ES-I3 (cell line): Measurements from ENCODE around the gene PITPNC1.
"Not testable (repeated sequence)": the region's sequence is repeated elsewhere in the genome, so short reads cannot be mapped to it uniquely, and the experiment has no call there.

Source experiments
- H3K36me3 ChIP-seq: 2 replicates; pipeline ENCODE4 v1.6.1; 2013; ENCODE audit warnings: mild to moderate bottlenecking, low read length, control low read depth, moderate library complexity; ENCODE audit not compliant: insufficient read depth
- H3K4me1 ChIP-seq: 2 replicates; pipeline ENCODE4 v1.6.1; 2013; ENCODE audit warnings: mild to moderate bottlenecking, control low read depth, low read length; ENCODE audit not compliant: insufficient read depth
- H3K9ac ChIP-seq: 2 replicates; pipeline ENCODE4 v1.6.1; 2013; ENCODE audit warnings: low read depth, mild to moderate bottlenecking, low read length, moderate library complexity
- H3K9me3 ChIP-seq: 2 replicates; pipeline ENCODE4 v1.6.1; 2013; ENCODE audit warnings: mild to moderate bottlenecking, low read length, moderate library complexity; ENCODE audit not compliant: control insufficient read depth, insufficient read depth

The PITPNC1 gene

GRCh38 chr17:67479148-67479547 lies 102.1 kb downstream of the PITPNC1 start:
- no peaks in the 10 kb centered on the region for H3K36me3 ChIP-seq
- no peak overlapping the region for H3K9ac ChIP-seq
- H3K9me3 ChIP-seq = no peaks in the 10 kb centered on the region
- peaks cover 15% of the 10 kb centered on the region for H3K4me1 ChIP-seq

GRCh38 chr17:67480959-67481358 lies 103.9 kb downstream of the PITPNC1 start:
- H3K9ac ChIP-seq, H3K36me3 ChIP-seq, H3K4me1 ChIP-seq, H3K9me3 ChIP-seq: not testable (repeated sequence)

- no peaks in the 10 kb centered on the region for H3K36me3 ChIP-seq
- peaks cover 3% of the 10 kb centered on the region; the same call in 1 of the 2 replicates for H3K4me1 ChIP-seq
- H3K9me3 ChIP-seq = no peaks in the 10 kb centered on the region
- no peak overlapping the region for H3K9ac ChIP-seq
Measured at GRCh38 chr17:67481808-67482207, 104.7 kb downstream of the PITPNC1 start.

GRCh38 chr17:67482764-67483163 lies 105.7 kb downstream of the PITPNC1 start:
- H3K4me1 ChIP-seq = peaks cover 7% of the 10 kb centered on the region; the same call in 1 of the 2 replicates
- H3K9ac ChIP-seq = no peak overlapping the region
- H3K36me3 ChIP-seq = no peaks in the 10 kb centered on the region
- no peaks in the 10 kb centered on the region for H3K9me3 ChIP-seq

GRCh38 chr17:67484261-67484660 lies 107.2 kb downstream of the PITPNC1 start:
- Histone ChIP-seq H3K9ac (no peak overlapping the region), H3K36me3 (no peaks in the 10 kb centered on the region), H3K9me3 (no peaks in the 10 kb centered on the region), H3K4me1 (0 out of 2 replicates have a peak, but pooled peaks cover 5% of the 10 kb centered on the region)

GRCh38 chr17:67485666-67486065 lies 108.6 kb downstream of the PITPNC1 start:
- Histone ChIP-seq H3K9me3 (no peaks in the 10 kb centered on the region), H3K4me1 (peaks cover 14% of the 10 kb centered on the region; the same call in 1 of the 2 replicates), H3K36me3 (no peaks in the 10 kb centered on the region), H3K9ac (no peak overlapping the region)

GRCh38 chr17:67487506-67487905 lies 110.4 kb downstream of the PITPNC1 start:
- Histone ChIP-seq H3K9me3 (no peaks in the 10 kb centered on the region), H3K4me1 (peaks cover 31% of the 10 kb centered on the region), H3K36me3 (no peaks in the 10 kb centered on the region), H3K9ac (no peak overlapping the region)

GRCh38 chr17:67488161-67488560 lies 111.1 kb downstream of the PITPNC1 start:
- Histone ChIP-seq H3K9me3 (no peaks in the 10 kb centered on the region), H3K4me1 (peaks cover 36% of the 10 kb centered on the region), H3K36me3 (no peaks in the 10 kb centered on the region), H3K9ac (no peak overlapping the region)

- H3K9ac ChIP-seq = no peak overlapping the region
- H3K9me3 ChIP-seq = no peaks in the 10 kb centered on the region
- no peaks in the 10 kb centered on the region for H3K36me3 ChIP-seq
- peaks cover 39% of the 10 kb centered on the region for H3K4me1 ChIP-seq
Measured at GRCh38 chr17:67488768-67489167, 111.7 kb downstream of the PITPNC1 start.

- Histone ChIP-seq H3K9me3 (no peaks in the 10 kb centered on the region), H3K4me1 (peaks cover 39% of the 10 kb centered on the region), H3K9ac (no peak overlapping the region), H3K36me3 (no peaks in the 10 kb centered on the region)
Measured at GRCh38 chr17:67489273-67489672, 112.2 kb downstream of the PITPNC1 start.

GRCh38 chr17:67490471-67490870 lies 113.4 kb downstream of the PITPNC1 start:
- Histone ChIP-seq H3K9me3 (no peaks in the 10 kb centered on the region), H3K4me1 (peaks cover 39% of the 10 kb centered on the region), H3K36me3 (no peaks in the 10 kb centered on the region), H3K9ac (no peak overlapping the region)

- H3K9me3 ChIP-seq = no peaks in the 10 kb centered on the region
- H3K36me3 ChIP-seq = no peaks in the 10 kb centered on the region
- H3K9ac ChIP-seq = no peak overlapping the region
- peaks cover 39% of the 10 kb centered on the region for H3K4me1 ChIP-seq
Measured at GRCh38 chr17:67491009-67491680, 114.1 kb downstream of the PITPNC1 start.

GRCh38 chr17:67491681-67492024 lies 114.6 kb downstream of the PITPNC1 start:
- Histone ChIP-seq H3K9ac (no peak overlapping the region), H3K36me3 (no peaks in the 10 kb centered on the region), H3K4me1 (peaks cover 39% of the 10 kb centered on the region), H3K9me3 (no peaks in the 10 kb centered on the region)

- no peak overlapping the region for H3K9ac ChIP-seq
- H3K36me3 ChIP-seq = no peaks in the 10 kb centered on the region
- no peaks in the 10 kb centered on the region for H3K9me3 ChIP-seq
- peaks cover 39% of the 10 kb centered on the region for H3K4me1 ChIP-seq
Measured at GRCh38 chr17:67492251-67492740, 115.2 kb downstream of the PITPNC1 start.

GRCh38 chr17:67492824-67493517 lies 115.9 kb downstream of the PITPNC1 start:
- Histone ChIP-seq H3K4me1 (peaks cover 34% of the 10 kb centered on the region), H3K9me3 (no peaks in the 10 kb centered on the region)

More at GRCh38 chr17:67492824-67493517, 115.9 kb downstream of the PITPNC1 start:
- Histone ChIP-seq H3K36me3 (no peaks in the 10 kb centered on the region), H3K9ac (no peak overlapping the region)
